Right hindlimb (tissue), 1 donor: Measurements from ENCODE around the gene ASNSD1.
A peak's percentile ranks its signal among the peaks of the same experiment; 100 is the strongest.

ENCODE experiments used
- DNase-seq: peaks from one replicate; pipeline ENCODE4 v3.0.0-alpha.2; 2018

ASNSD1 gene

GRCh38 chr2:189661148-189661956 is at the start of gene ASNSD1:
TSS of gene ASNSD1 (plus strand) at chr2:189661459. CDS start at chr2:189666133, 4,674 bp downstream.
- peak; percentile 99 for DNase-seq

GRCh38 chr2:189613077-189613636 is 48.1 kb upstream of the ASNSD1 start:
- DNase-seq, result no peak

GRCh38 chr2:189613650-189614420 is 47.4 kb upstream of the ASNSD1 start:
- DNase-seq, result no peak

- DNase-seq, result no peak
These were observed 46.7 kb upstream of the ASNSD1 start for GRCh38 chr2:189614585-189614984.

GRCh38 chr2:189618197-189618596 is 43.1 kb upstream of the ASNSD1 start:
- no peak for DNase-seq

GRCh38 chr2:189621781-189622180 is 39.5 kb upstream of the ASNSD1 start:
- no peak for DNase-seq

- no peak for DNase-seq
These were observed 38.2 kb upstream of the ASNSD1 start for GRCh38 chr2:189623049-189623448.

GRCh38 chr2:189624648-189625355 is 36.5 kb upstream of the ASNSD1 start:
- DNase-seq, result no peak

- DNase-seq, result no peak
These were observed 35.6 kb upstream of the ASNSD1 start for GRCh38 chr2:189625636-189626035.

- DNase-seq, result no peak
These were observed 33.5 kb upstream of the ASNSD1 start for GRCh38 chr2:189627789-189628188.

GRCh38 chr2:189628817-189629530 is 32.3 kb upstream of the ASNSD1 start:
- DNase-seq, result no peak

- no peak for DNase-seq
These were observed 31.5 kb upstream of the ASNSD1 start for GRCh38 chr2:189629531-189630453.

GRCh38 chr2:189631849-189632248 is 29.4 kb upstream of the ASNSD1 start:
- DNase-seq, result no peak

- no peak for DNase-seq
These were observed 27.9 kb upstream of the ASNSD1 start for GRCh38 chr2:189633392-189633811.

- DNase-seq, result no peak
These were observed 25.9 kb upstream of the ASNSD1 start for GRCh38 chr2:189635353-189635752.

GRCh38 chr2:189638301-189639006 is 22.8 kb upstream of the ASNSD1 start:
- DNase-seq, result no peak

GRCh38 chr2:189639007-189639609 is 22.2 kb upstream of the ASNSD1 start:
- no peak for DNase-seq

- DNase-seq, result no peak
These were observed 20.3 kb upstream of the ASNSD1 start for GRCh38 chr2:189641002-189641401.

- DNase-seq, result no peak
These were observed 19.7 kb upstream of the ASNSD1 start for GRCh38 chr2:189641590-189641989.

GRCh38 chr2:189646521-189646920 is 14.7 kb upstream of the ASNSD1 start:
- DNase-seq, result no peak
